GM12865 (cell line): Measurements from ENCODE around the gene UBP1.
"Not testable (repeated sequence)": the region's sequence is repeated elsewhere in the genome, so short reads cannot be mapped to it uniquely, and the experiment has no call there.

Experiments used
- DNase-seq: peaks from one replicate; pipeline ENCODE4 v3.0.0; 2010; ENCODE audit warnings: low read depth
- H3K4me3 ChIP-seq: 2 replicates; pipeline ENCODE4 v1.5.1; 2011; ENCODE audit warnings: mild to moderate bottlenecking, low read depth, low read length, control low read depth
- CTCF ChIP-seq: IDR thresholded peaks from 2 replicates; pipeline ENCODE4 v1.5.1; 2011; ENCODE audit warnings: low read length, control low read depth, low read depth, inconsistent platforms; ENCODE audit not compliant: insufficient read depth; ENCODE audit errors: missing control alignments

Gene UBP1

GRCh38 chr3:33433843-33434242, 6.4 kb downstream of the UBP1 start:
- DNase-seq, result no peak
- TF ChIP-seq CTCF, result no peak
- H3K4me3 ChIP-seq, result no peak overlapping the region

- H3K4me3 ChIP-seq, result no peak overlapping the region
- no peak for TF ChIP-seq CTCF
- DNase-seq, result no peak
Measured at GRCh38 chr3:33430571-33430970, 9.6 kb downstream of the UBP1 start.

- DNase-seq, result no peak
- TF ChIP-seq CTCF, result no peak
- no peak overlapping the region for H3K4me3 ChIP-seq
Measured at GRCh38 chr3:33430061-33430460, 10.1 kb downstream of the UBP1 start.

GRCh38 chr3:33429306-33429705, 10.9 kb downstream of the UBP1 start:
- H3K4me3 ChIP-seq, DNase-seq: not testable (repeated sequence)

- no peak for DNase-seq
- TF ChIP-seq CTCF, result no peak
- no peak overlapping the region for H3K4me3 ChIP-seq
Measured at GRCh38 chr3:33428734-33429133, 11.5 kb downstream of the UBP1 start.

GRCh38 chr3:33426630-33427317, 13.4 kb downstream of the UBP1 start:
- DNase-seq, result no peak
- TF ChIP-seq CTCF, result no peak
- H3K4me3 ChIP-seq, result no peak overlapping the region

GRCh38 chr3:33426068-33426467, 14.1 kb downstream of the UBP1 start:
- TF ChIP-seq CTCF, result no peak
- DNase-seq, result no peak
- H3K4me3 ChIP-seq, result no peak overlapping the region
